ENCODE data around the gene CTTNBP2NL.

The CTTNBP2NL gene

GRCh38 chr1:112508278-112509004 is 112.4 kb downstream of the CTTNBP2NL start, which contains the start of gene WNT2B:
Gene WNT2B (plus strand): TSS chr1:112508965. CDS start chr1:112509263, 298 bp downstream.
- peak; percentile 57 for DNase-seq
- ATAC-seq: peak; percentile 69

- peak; percentile 30 for ATAC-seq
These were observed 113.1 kb downstream of the CTTNBP2NL start for GRCh38 chr1:112509005-112509659.

GRCh38 chr1:112509660-112510178 is 113.7 kb downstream of the CTTNBP2NL start:
- ATAC-seq: no peak
- no peak for DNase-seq

More at GRCh38 chr1:112509005-112509659, 113.1 kb downstream of the CTTNBP2NL start:
- DNase-seq: peak; percentile 14

- no peak for ATAC-seq
- no peak for DNase-seq
These were observed 114.3 kb downstream of the CTTNBP2NL start for GRCh38 chr1:112510340-112510739.

All from stimulated activated naive CD8-positive, alpha-beta T cell treated with anti-CD3 and anti-CD28 coated beads, Interleukin-15, Interleukin-2, amounts not matched to agents 100 U/mL and 50 U/mL, for 24 hours (primary cell).